ENCODE data around the gene PUS3.

PUS3 gene

DNA sequence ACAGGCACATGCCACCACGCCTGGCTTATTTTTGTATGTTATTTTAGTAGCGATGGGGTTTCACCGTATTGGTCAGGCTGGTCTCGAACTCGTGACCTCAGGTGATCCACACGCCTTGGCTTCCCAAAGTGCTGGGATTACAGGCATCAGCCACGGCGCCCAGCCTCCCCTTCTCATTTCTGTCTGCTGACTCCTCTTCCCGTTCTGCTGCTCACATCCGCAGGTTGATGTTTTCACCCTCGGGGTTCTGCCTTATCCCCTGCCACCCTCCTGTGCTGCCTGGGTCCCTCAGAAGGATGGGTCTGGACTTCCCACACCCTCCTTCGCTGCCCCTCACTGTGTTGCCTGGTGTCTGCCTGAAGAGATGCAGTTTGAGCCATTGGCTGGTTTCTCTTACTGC, 23.7 kb upstream of the PUS3 start:
- H3F3A ChIP-seq (ENCODE audit: insufficient read depth), result no peaks in the 10 kb centered on the region
- TF ChIP-seq EZH2phosphoT487 (conservative IDR thresholded peaks at IDR 0.05; ENCODE audit: low read length), result no peak
- TF ChIP-seq, protein P1, sequence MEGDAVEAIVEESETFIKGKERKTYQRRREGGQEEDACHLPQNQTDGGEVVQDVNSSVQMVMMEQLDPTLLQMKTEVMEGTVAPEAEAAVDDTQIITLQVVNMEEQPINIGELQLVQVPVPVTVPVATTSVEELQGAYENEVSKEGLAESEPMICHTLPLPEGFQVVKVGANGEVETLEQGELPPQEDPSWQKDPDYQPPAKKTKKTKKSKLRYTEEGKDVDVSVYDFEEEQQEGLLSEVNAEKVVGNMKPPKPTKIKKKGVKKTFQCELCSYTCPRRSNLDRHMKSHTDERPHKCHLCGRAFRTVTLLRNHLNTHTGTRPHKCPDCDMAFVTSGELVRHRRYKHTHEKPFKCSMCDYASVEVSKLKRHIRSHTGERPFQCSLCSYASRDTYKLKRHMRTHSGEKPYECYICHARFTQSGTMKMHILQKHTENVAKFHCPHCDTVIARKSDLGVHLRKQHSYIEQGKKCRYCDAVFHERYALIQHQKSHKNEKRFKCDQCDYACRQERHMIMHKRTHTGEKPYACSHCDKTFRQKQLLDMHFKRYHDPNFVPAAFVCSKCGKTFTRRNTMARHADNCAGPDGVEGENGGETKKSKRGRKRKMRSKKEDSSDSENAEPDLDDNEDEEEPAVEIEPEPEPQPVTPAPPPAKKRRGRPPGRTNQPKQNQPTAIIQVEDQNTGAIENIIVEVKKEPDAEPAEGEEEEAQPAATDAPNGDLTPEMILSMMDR (IDR thresholded peaks at IDR 0.05; ENCODE audit: insufficient read depth, low read length, poor library complexity, severe bottlenecking), result no peak

DNA sequence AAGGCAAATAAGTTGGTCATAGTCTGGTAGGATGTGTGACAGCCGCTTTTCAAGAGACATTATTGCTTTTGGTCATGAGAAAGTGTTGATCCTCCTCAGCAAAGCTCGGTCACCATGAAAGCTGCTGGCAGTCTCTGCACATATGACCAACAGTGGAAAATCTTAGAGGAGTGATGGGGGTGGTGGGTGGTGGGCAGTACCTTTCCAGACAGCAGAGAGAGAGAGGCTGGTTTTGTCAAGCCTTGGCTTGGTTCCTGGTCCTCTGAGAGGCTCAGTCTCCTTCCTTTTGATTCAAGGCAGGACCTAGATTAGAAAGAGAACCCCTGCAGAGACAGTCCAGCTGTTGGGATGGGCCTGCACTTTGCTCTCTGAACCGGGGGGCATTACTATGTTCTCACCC, 22.8 kb upstream of the PUS3 start:
- Histone ChIP-seq H3K36me3 (ENCODE audit: low read length) (no peaks in the 10 kb centered on the region), H3K27me3 (ENCODE audit: low read length) (no peaks in the 10 kb centered on the region), H3K4me2 (ENCODE audit: low read depth, low read length, poor library complexity, severe bottlenecking) (no peak overlapping the region), H3K27ac (ENCODE audit: low read depth, low read length) (no peak overlapping the region), H3K79me2 (ENCODE audit: insufficient read depth, low read length) (no peaks in the 10 kb centered on the region), H2AFZ (ENCODE audit: low read depth, low read length, severe bottlenecking) (no peak overlapping the region), H3K9me2 (replicated peaks; ENCODE audit: insufficient read depth, low read length) (no peaks in the 10 kb centered on the region), H3K9ac (ENCODE audit: low read length) (no peak overlapping the region), H4K20me1 (ENCODE audit: low read depth, low read length) (no peaks in the 10 kb centered on the region), H3K4me3 (ENCODE audit: insufficient read depth, low read length, poor library complexity, severe bottlenecking) (no peak overlapping the region), H3K9me3 (ENCODE audit: insufficient read depth, low read length) (no peaks in the 10 kb centered on the region), H3F3A (ENCODE audit: insufficient read depth) (no peaks in the 10 kb centered on the region)
- no peak for TF ChIP-seq EZH2phosphoT487 (conservative IDR thresholded peaks at IDR 0.05; ENCODE audit: low read length)
- TF ChIP-seq, protein P1 (IDR thresholded peaks at IDR 0.05; ENCODE audit: insufficient read depth, low read length, poor library complexity, severe bottlenecking), result no peak

More for the DNA sequence above, 23.7 kb upstream of the PUS3 start:
- Histone ChIP-seq H3K9ac (ENCODE audit: low read length) (no peak overlapping the region), H3K27me3 (ENCODE audit: low read length) (no peaks in the 10 kb centered on the region), H3K9me3 (ENCODE audit: insufficient read depth, low read length) (no peaks in the 10 kb centered on the region), H3K4me2 (ENCODE audit: low read depth, low read length, poor library complexity, severe bottlenecking) (no peak overlapping the region), H3K4me3 (ENCODE audit: insufficient read depth, low read length, poor library complexity, severe bottlenecking) (no peak overlapping the region), H3K79me2 (ENCODE audit: insufficient read depth, low read length) (no peaks in the 10 kb centered on the region), H3K9me2 (replicated peaks; ENCODE audit: insufficient read depth, low read length) (no peaks in the 10 kb centered on the region), H3K36me3 (ENCODE audit: low read length) (no peaks in the 10 kb centered on the region), H2AFZ (ENCODE audit: low read depth, low read length, severe bottlenecking) (no peak overlapping the region), H4K20me1 (ENCODE audit: low read depth, low read length) (no peaks in the 10 kb centered on the region), H3K27ac (ENCODE audit: low read depth, low read length) (no peak overlapping the region)

DNA sequence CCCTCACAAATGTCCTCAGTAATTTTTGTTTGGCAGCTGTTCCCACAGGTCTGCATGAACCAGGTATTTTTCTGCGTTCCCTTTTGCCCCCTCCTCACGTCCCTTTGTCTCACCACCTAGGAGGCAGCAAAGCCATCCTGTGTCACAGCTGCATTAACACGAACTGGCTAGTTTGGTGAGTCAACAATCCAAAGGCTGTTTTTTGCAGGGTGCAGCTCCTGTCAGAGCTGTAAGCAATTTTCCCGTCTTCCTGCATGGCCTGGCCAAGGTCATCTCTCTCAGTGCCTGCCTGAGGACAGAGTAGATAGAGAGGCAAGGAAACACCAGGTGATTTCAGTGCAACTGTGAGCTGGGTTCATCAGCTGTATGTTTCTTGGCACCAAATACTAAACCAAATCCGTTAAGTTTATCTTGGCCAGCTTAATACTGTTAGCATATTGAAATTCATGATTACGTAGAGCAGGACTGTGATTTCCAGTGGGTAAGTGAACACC, 22.3 kb upstream of the PUS3 start:
- Histone ChIP-seq H3K27ac (ENCODE audit: low read depth, low read length) (no peak overlapping the region), H2AFZ (ENCODE audit: low read depth, low read length, severe bottlenecking) (no peak overlapping the region), H3K4me3 (ENCODE audit: insufficient read depth, low read length, poor library complexity, severe bottlenecking) (no peak overlapping the region), H3K9me3 (ENCODE audit: insufficient read depth, low read length) (no peaks in the 10 kb centered on the region), H3K79me2 (ENCODE audit: insufficient read depth, low read length) (no peaks in the 10 kb centered on the region), H3K9ac (ENCODE audit: low read length) (no peak overlapping the region), H3K9me2 (replicated peaks; ENCODE audit: insufficient read depth, low read length) (no peaks in the 10 kb centered on the region), H3K27me3 (ENCODE audit: low read length) (no peaks in the 10 kb centered on the region), H3K36me3 (ENCODE audit: low read length) (no peaks in the 10 kb centered on the region), H3K4me2 (ENCODE audit: low read depth, low read length, poor library complexity, severe bottlenecking) (no peak overlapping the region), H4K20me1 (ENCODE audit: low read depth, low read length) (no peaks in the 10 kb centered on the region), H3F3A (ENCODE audit: insufficient read depth) (no peaks in the 10 kb centered on the region)
- TF ChIP-seq, protein P1 (IDR thresholded peaks at IDR 0.05; ENCODE audit: insufficient read depth, low read length, poor library complexity, severe bottlenecking), result no peak
- no peak for TF ChIP-seq EZH2phosphoT487 (conservative IDR thresholded peaks at IDR 0.05; ENCODE audit: low read length)
